Measurements from ENCODE around the gene MYMK. TPM values are rescaled to one million over a fixed set of nuclear protein-coding genes. Genes with fewer than 3 reads are reported as not detected.

MYMK gene
- total RNA-seq, 1 experiment from 2014 or later, result not detected

- no peak for DNase-seq
- no peaks in the 10 kb centered on the region for H3K27me3 ChIP-seq (replicated peaks; ENCODE audit: control insufficient read depth, insufficient read depth, low read length)
- H3K27me3 Mint-ChIP-seq (ENCODE audit: insufficient read depth, unreplicated experiment), result no peaks in the 10 kb centered on the region
- H3K4me3 ChIP-seq (ENCODE audit: low read depth, low read length), result no peak overlapping the region
- no peaks in the 10 kb centered on the region for H3K36me3 ChIP-seq (ENCODE audit: control insufficient read depth, insufficient read depth, low read length)
- no TSS peak for BruUV-seq (replicated peaks)
- H3K36me3 Mint-ChIP-seq (ENCODE audit: insufficient read depth, unreplicated experiment), result no peaks in the 10 kb centered on the region
- intact Hi-C loops (cut with micrococcal nuclease; ENCODE audit: unreplicated experiment), result no loop called here
- H3K9me3 ChIP-seq, result peaks cover 13% of the 10 kb centered on the region
- no peak overlapping the region for H3K27ac Mint-ChIP-seq (ENCODE audit: unreplicated experiment)
- H3K9me3 Mint-ChIP-seq (ENCODE audit: unreplicated experiment), result peaks cover 32% of the 10 kb centered on the region
- TF ChIP-seq CTCF (IDR thresholded peaks at IDR 0.05; ENCODE audit: insufficient read depth in 1 of 2, low read depth in 1 of 2, low read length in 1 of 2, severe bottlenecking in 1 of 2, unreplicated experiment in 1 of 2), result no peak
- POLR2A ChIA-PET, result interaction anchor here (0.5 kb wide), 1 partner anchor 81 kb away, joined by 3 read pairs; no protein-coding TSS in a partner anchor
- CTCF ChIA-PET, result interaction anchor here (0.7 kb wide), 1 partner anchor 224 kb away, joined by 3 read pairs; no protein-coding TSS in a partner anchor
- 0 out of 2 replicates have a peak, but pooled peaks cover 3% of the 10 kb centered on the region for H3K4me1 ChIP-seq
- H3K4me3 Mint-ChIP-seq (ENCODE audit: unreplicated experiment), result no peak overlapping the region
- no peaks in the 10 kb centered on the region for H3K4me1 Mint-ChIP-seq (ENCODE audit: low read depth, unreplicated experiment)
These were observed 19.5 kb downstream of the MYMK start for GRCh38 chr9:133505186-133505830.

- BruUV-seq (replicated peaks), result no TSS peak
- Mint-ChIP-seq H3K4me3 (ENCODE audit: unreplicated experiment) (no peak overlapping the region), H3K36me3 (ENCODE audit: insufficient read depth, unreplicated experiment) (no peaks in the 10 kb centered on the region), H3K9me3 (ENCODE audit: unreplicated experiment) (peaks cover 32% of the 10 kb centered on the region), H3K27ac (ENCODE audit: unreplicated experiment) (no peak overlapping the region), H3K27me3 (ENCODE audit: insufficient read depth, unreplicated experiment) (no peaks in the 10 kb centered on the region), H3K4me1 (ENCODE audit: low read depth, unreplicated experiment) (no peaks in the 10 kb centered on the region)
- no peak for DNase-seq
- peaks cover 13% of the 10 kb centered on the region for H3K9me3 ChIP-seq
- no peak for TF ChIP-seq CTCF (IDR thresholded peaks at IDR 0.05; ENCODE audit: insufficient read depth in 1 of 2, low read depth in 1 of 2, low read length in 1 of 2, severe bottlenecking in 1 of 2, unreplicated experiment in 1 of 2)
- no peaks in the 10 kb centered on the region for H3K36me3 ChIP-seq (ENCODE audit: control insufficient read depth, insufficient read depth, low read length)
- ChIA-PET POLR2A (no interaction called here), CTCF (no interaction called here)
- no peak overlapping the region for H3K4me3 ChIP-seq (ENCODE audit: low read depth, low read length)
- H3K4me1 ChIP-seq, result peaks cover 16% of the 10 kb centered on the region
- intact Hi-C loops (cut with micrococcal nuclease; ENCODE audit: unreplicated experiment), result no loop called here
- no peaks in the 10 kb centered on the region for H3K27me3 ChIP-seq (replicated peaks; ENCODE audit: control insufficient read depth, insufficient read depth, low read length)
These were observed 22.6 kb downstream of the MYMK start for GRCh38 chr9:133502112-133502511.

GRCh38 chr9:133499892-133500270, 24.9 kb downstream of the MYMK start:
- Histone ChIP-seq H3K9me3 (peaks cover 13% of the 10 kb centered on the region), H3K4me1 (peaks cover 16% of the 10 kb centered on the region), H3K4me3 (ENCODE audit: low read depth, low read length) (no peak overlapping the region), H3K36me3 (ENCODE audit: control insufficient read depth, insufficient read depth, low read length) (no peaks in the 10 kb centered on the region), H3K27me3 (replicated peaks; ENCODE audit: control insufficient read depth, insufficient read depth, low read length) (no peaks in the 10 kb centered on the region)
- Mint-ChIP-seq H3K27me3 (ENCODE audit: insufficient read depth, unreplicated experiment) (no peaks in the 10 kb centered on the region), H3K9me3 (ENCODE audit: unreplicated experiment) (peaks cover 32% of the 10 kb centered on the region), H3K4me3 (ENCODE audit: unreplicated experiment) (no peak overlapping the region), H3K36me3 (ENCODE audit: insufficient read depth, unreplicated experiment) (no peaks in the 10 kb centered on the region), H3K4me1 (ENCODE audit: low read depth, unreplicated experiment) (no peaks in the 10 kb centered on the region), H3K27ac (ENCODE audit: unreplicated experiment) (peak overlapping the region; percentile 37)
- ChIA-PET CTCF (interaction anchor here (1.0 to 1.9 kb wide), 3 partner anchors 13 to 244 kb away, joined by 3 to 12 read pairs (median 11); partner anchors contain the start of gene CACFD1), POLR2A (interaction anchor here (0.8 kb wide), 1 partner anchor 40 kb away, joined by 8 read pairs; the partner anchor contains the start of gene CACFD1)
- DNase-seq, result no peak
- intact Hi-C loops (cut with micrococcal nuclease; ENCODE audit: unreplicated experiment), result loop anchor here (1.0 kb wide), 1 partner anchor 21 kb away; the partner anchor contains the start of gene SLC2A6
- BruUV-seq (replicated peaks), result no TSS peak
- TF ChIP-seq CTCF (IDR thresholded peaks at IDR 0.05; ENCODE audit: insufficient read depth in 1 of 2, low read depth in 1 of 2, low read length in 1 of 2, severe bottlenecking in 1 of 2, unreplicated experiment in 1 of 2), result no peak
